MCF 10A (cell line): Measurements from ENCODE around the gene NWD2. TPM values are rescaled to one million over a fixed set of nuclear protein-coding genes. Genes with fewer than 3 reads are reported as not detected.

Experiments
- BruUV-seq: library from RNA; stranded (reverse); fragments of 400-500 nt; replicated peaks from 2 replicates; lab custom pipeline; 2021; lab: Mats Ljungman, UMichigan
- CTCF ChIA-PET: fragments of 300-600 bp; sonication (Branson Sonifier 250); formaldehyde crosslinking; extraction: SDS; loops from one replicate; lab custom pipeline; 2021; ENCODE audit warnings: antibody characterized with exemption, inconsistent platforms; lab: Yijun Ruan, JAX
- POLR2A ChIA-PET: fragments of 300-600, 350-650 bp; sonication (Branson Sonifier 250); formaldehyde crosslinking; extraction: SDS; loops from one replicate; lab custom pipeline; 2020; ENCODE audit warnings: antibody characterized with exemption, inconsistent platforms; lab: Yijun Ruan, JAX
- DNase-seq: peaks from one replicate; pipeline ENCODE4 v3.0.0-alpha.2; 2018; ENCODE audit not compliant: unreplicated experiment
- H3K27ac Mint-ChIP-seq: one replicate; pipeline ENCODE4 v1.8.0; 2022; ENCODE audit warnings: mild to moderate bottlenecking, low read depth, mixed read lengths; ENCODE audit not compliant: unreplicated experiment
- H3K27me3 Mint-ChIP-seq: one replicate; pipeline ENCODE4 v1.8.0; 2022; ENCODE audit warnings: mixed read lengths; ENCODE audit not compliant: insufficient read depth, unreplicated experiment
- H3K36me3 Mint-ChIP-seq: one replicate; pipeline ENCODE4 v1.8.0; 2022; ENCODE audit warnings: mild to moderate bottlenecking, moderate library complexity, mixed read lengths; ENCODE audit not compliant: insufficient read depth, unreplicated experiment
- H3K4me1 Mint-ChIP-seq: one replicate; pipeline ENCODE4 v1.8.0; 2022; ENCODE audit warnings: mixed read lengths; ENCODE audit not compliant: insufficient read depth, unreplicated experiment
- H3K4me3 Mint-ChIP-seq: one replicate; pipeline ENCODE4 v1.8.0; 2022; ENCODE audit warnings: mild to moderate bottlenecking, moderate library complexity, mixed read lengths; ENCODE audit not compliant: unreplicated experiment
- H3K9me3 Mint-ChIP-seq: one replicate; pipeline ENCODE4 v1.8.0; 2022; ENCODE audit warnings: mixed read lengths; ENCODE audit not compliant: unreplicated experiment
- CTCF ChIP-seq: fragments of 200-600 bp; IDR thresholded peaks from one replicate; pipeline ENCODE4 v1.8.0; 2022; ENCODE audit warnings: antibody characterized with exemption, mild to moderate bottlenecking; ENCODE audit not compliant: unreplicated experiment
- intact Hi-C: fragments of 100-400 bp; cut with micrococcal nuclease; formaldehyde crosslinking; loops from 2 replicates; pipeline ENCODE4 v1.14.1; 2022
- total RNA-seq: library from RNA; stranded (reverse); gene quantifications from 2 replicates; pipeline ENCODE4 v1.2.3, GENCODE V29; 2022

NWD2 gene
- total RNA-seq, 1 experiment from 2014 or later = not detected

DNA sequence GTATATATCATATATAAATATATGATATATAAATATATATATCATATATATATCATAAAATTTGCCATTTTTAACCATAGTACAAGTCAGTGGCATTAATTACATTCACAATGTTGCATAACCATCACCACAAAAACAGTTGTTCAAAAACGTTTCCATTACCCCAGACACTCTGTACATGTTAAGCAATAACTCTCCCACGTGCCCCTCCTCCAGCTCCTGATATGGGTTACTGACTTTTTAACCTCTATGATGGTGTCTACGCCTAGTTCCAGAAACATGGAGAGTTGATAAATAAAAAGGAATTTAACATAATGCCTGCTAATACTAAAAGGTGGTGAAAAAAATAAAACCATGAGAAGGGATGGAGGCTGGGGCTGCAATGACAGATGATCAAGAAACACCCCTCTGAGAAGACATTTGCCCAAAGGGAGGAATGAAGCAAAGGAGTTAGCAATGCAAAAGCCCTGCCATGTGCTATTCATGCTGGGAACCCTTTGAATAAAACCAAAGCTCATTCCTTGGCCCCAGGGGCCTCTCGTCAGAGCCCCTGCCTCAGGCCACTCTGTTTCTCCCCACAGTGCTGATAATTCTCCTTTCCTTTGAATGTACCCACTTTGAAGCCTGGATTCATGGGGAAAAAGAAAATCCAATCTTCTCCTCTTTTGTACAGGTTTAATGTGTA lies 144.3 kb downstream of the NWD2 start:
- ChIA-PET POLR2A (interaction anchor here (0.8 kb wide), 1 partner anchor 974 kb away, joined by 5 read pairs; no protein-coding TSS in a partner anchor), CTCF (interaction anchor here (0.6 to 4.3 kb wide), 25 partner anchors 7 to 1876 kb away, joined by 3 to 22 read pairs (median 4); no protein-coding TSS in a partner anchor)
- no peaks in the 10 kb centered on the region for H3K4me1 Mint-ChIP-seq
- H3K9me3 Mint-ChIP-seq = no peaks in the 10 kb centered on the region
- DNase-seq = peak; percentile 16
- H3K27me3 Mint-ChIP-seq = no peaks in the 10 kb centered on the region
- BruUV-seq = no TSS peak
- no peaks in the 10 kb centered on the region for H3K36me3 Mint-ChIP-seq
- TF ChIP-seq CTCF = no peak
- intact Hi-C loops = no loop called here
- no peak overlapping the region for H3K27ac Mint-ChIP-seq
- H3K4me3 Mint-ChIP-seq = no peak overlapping the region

DNA sequence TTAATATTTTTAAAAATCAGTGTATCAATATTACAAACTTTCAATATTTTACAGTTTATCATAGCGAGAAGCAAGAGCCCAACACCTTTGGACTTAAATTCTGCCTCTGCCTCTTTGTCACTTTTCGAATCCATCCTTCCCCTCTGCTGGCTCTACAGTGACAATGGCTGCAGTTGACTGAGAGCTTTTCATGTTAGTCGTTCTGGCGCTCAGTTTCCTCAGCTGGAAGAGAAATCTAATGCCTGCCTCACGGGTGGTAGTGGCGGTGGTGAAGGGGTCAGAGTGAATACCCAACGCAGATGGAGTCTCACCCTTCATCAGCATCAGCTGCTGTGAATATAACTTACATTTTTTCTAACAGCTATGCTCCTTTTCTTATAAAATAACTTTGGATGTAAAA lies 144.8 kb downstream of the NWD2 start:
- H3K27me3 Mint-ChIP-seq = no peaks in the 10 kb centered on the region

GRCh38 chr4:37389967-37390580 lies 145.5 kb downstream of the NWD2 start:
- ChIA-PET CTCF (interaction anchor here (0.5 to 4.3 kb wide), 21 partner anchors 8 to 1165 kb away, joined by 3 to 22 read pairs (median 4); no protein-coding TSS in a partner anchor), POLR2A (interaction anchor here (0.6 kb wide), 1 partner anchor 879 kb away, joined by 3 read pairs; no protein-coding TSS in a partner anchor)
- TF ChIP-seq CTCF = peak; percentile 60
- DNase-seq = peak; percentile 64
- intact Hi-C loops = loop anchor here (1.0 to 5.0 kb wide), 3 partner anchors 402 to 1039 kb away; no protein-coding TSS in a partner anchor
- Mint-ChIP-seq H3K9me3 (no peaks in the 10 kb centered on the region), H3K27me3 (no peaks in the 10 kb centered on the region), H3K4me1 (no peaks in the 10 kb centered on the region), H3K27ac (no peak overlapping the region), H3K36me3 (no peaks in the 10 kb centered on the region), H3K4me3 (no peak overlapping the region)
- BruUV-seq = no TSS peak

More for the DNA sequence above, 144.8 kb downstream of the NWD2 start:
- H3K9me3 Mint-ChIP-seq = no peaks in the 10 kb centered on the region
- no peak overlapping the region for H3K27ac Mint-ChIP-seq
- no TSS peak for BruUV-seq
- no peak for DNase-seq
- POLR2A ChIA-PET = no interaction called here
- intact Hi-C loops = no loop called here
- no peaks in the 10 kb centered on the region for H3K4me1 Mint-ChIP-seq
- H3K4me3 Mint-ChIP-seq = no peak overlapping the region
- TF ChIP-seq CTCF = no peak
- CTCF ChIA-PET = interaction anchor here (0.5 to 4.3 kb wide), 28 partner anchors 8 to 1877 kb away, joined by 3 to 22 read pairs (median 4); no protein-coding TSS in a partner anchor
- H3K36me3 Mint-ChIP-seq = no peaks in the 10 kb centered on the region
